Gastrocnemius medialis (tissue), 4 donors: ENCODE data around the gene NFIC. TPM values are rescaled to one million over a fixed set of nuclear protein-coding genes. Genes with fewer than 3 reads are reported as not detected.
A peak's percentile ranks its signal among the peaks of the same experiment; 100 is the strongest.
"Not testable (repeated sequence)": the region's sequence is repeated elsewhere in the genome, so short reads cannot be mapped to it uniquely, and the experiment has no call there.

Source experiments
- ATAC-seq, 2 donors: fragments of 150-250 bp; one replicate each; pipeline ENCODE4 v1.9.1; 2016
- DNase-seq, 2 donors: peaks; one replicate each; pipeline ENCODE4 v3.0.0-alpha.2; 2019
- H3K27ac ChIP-seq, 4 donors: fragments of 200-600 bp; sonication (generic); 1 replicate in 1 of 4; 2 replicates in 3 of 4; pipeline ENCODE4 v1.5.1; 2016 to 2018; ENCODE audit warnings: mild to moderate bottlenecking in 2 of 4, moderate library complexity in 1 of 4
- H3K27me3 ChIP-seq, 3 donors: fragments of 200-600 bp; sonication (generic) in 2 of 3; 1 replicate in 1 of 3; 2 replicates in 2 of 3; pipeline versions ENCODE4 v1.5.1 to v1.6.0; 2016 to 2019; ENCODE audit warnings: mild to moderate bottlenecking in 1 of 3, moderate library complexity in 1 of 3
- H3K36me3 ChIP-seq, 2 donors: fragments of 200-600 bp; sonication (generic) in 1 of 2; one replicate each; pipeline ENCODE4 v1.5.1; 2017 to 2018
- H3K4me1 ChIP-seq, 2 donors: fragments of 200-600 bp; sonication (generic) in 1 of 2; one replicate each; pipeline ENCODE4 v1.5.1; 2016 to 2017; ENCODE audit warnings: mild to moderate bottlenecking in 2 of 2
- H3K4me3 ChIP-seq, 4 donors: fragments of 200-600 bp; sonication (generic) in 3 of 4; 1 replicate in 1 of 4; 2 replicates in 3 of 4; pipeline ENCODE4 v1.5.1; 2016 to 2019; ENCODE audit warnings: mild to moderate bottlenecking in 2 of 4
- H3K9me3 ChIP-seq, 3 donors: fragments of 200-600 bp; sonication (generic) in 2 of 3; 1 replicate in 1 of 3; 2 replicates in 2 of 3; pipeline ENCODE4 v1.5.1; 2016 to 2019
- POLR2A ChIP-seq, 2 donors: fragments of 450-650 bp; IDR thresholded peaks; one replicate each; pipeline ENCODE4 v1.6.1; 2017; ENCODE audit warnings: antibody characterized with exemption in 2 of 2, mild to moderate bottlenecking in 2 of 2, moderate library complexity in 2 of 2
- in situ Hi-C, 4 donors: fragments of 200-750 bp; cut with MboI; loops; one replicate each; pipeline versions ENCODE4 v1.15.0 to v1.8.0; 2017; ENCODE audit warnings: low sequenced_read_pairs in 4 of 4
- intact Hi-C: fragments of 100-400 bp; cut with DNase I; formaldehyde crosslinking; loops from one replicate; pipeline ENCODE4 v1.15.1; 2023; ENCODE audit warnings: low total_unique reads
- total RNA-seq, 4 donors: library from RNA; depleted of rRNA; stranded (reverse); fragments of >200 nt; gene quantifications; one replicate each; pipeline versions ENCODE4 v1.1.0 to v1.2.3, GENCODE V29; 2016
- TF ChIP-seq, protein P1 (sequence below), 5 experiments: fragments of 450-650 bp in 3 of 5; fragments of 200-600 bp in 2 of 5; sonication (generic) in 2 of 5; IDR thresholded peaks in 4 of 5; conservative IDR thresholded peaks in 1 of 5; 1 replicate in 4 of 5; 2 replicates in 1 of 5; pipeline ENCODE4 v1.5.1; 2016 to 2019; ENCODE audit warnings: antibody characterized with exemption in 5 of 5, mild to moderate bottlenecking in 3 of 5, moderate library complexity in 3 of 5

NFIC gene
- total RNA-seq, 4 donors from 2014 or later: 90.2 to 403 (median 348) TPM

DNA sequence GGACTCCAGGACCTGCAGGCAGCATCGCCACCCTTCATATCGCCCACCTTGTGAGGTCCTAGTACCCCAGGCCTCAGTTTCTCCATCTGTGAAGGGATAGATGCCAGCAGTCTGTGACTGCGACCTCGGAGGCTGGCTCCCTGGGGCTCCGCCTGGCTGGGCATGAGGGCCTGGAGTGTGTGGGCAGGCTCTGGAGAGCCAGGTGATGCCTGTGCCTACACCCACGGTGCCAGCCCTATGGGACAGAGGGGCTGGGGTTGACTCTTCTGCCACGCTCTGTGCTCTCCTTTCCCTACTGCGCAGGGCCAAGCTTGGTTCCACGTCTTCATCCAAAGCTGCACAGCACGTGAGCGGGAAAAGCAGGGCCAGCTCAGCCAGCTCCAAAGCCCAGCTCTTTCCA is 26.0 kb upstream of the NFIC start:
- peaks cover 35 to 39% of the 10 kb centered on the region in 2 donors for H3K4me1 ChIP-seq
- H3K9me3 ChIP-seq: no peaks in the 10 kb centered on the region
- no peak overlapping the region for H3K4me3 ChIP-seq
- no peak for ATAC-seq
- TF ChIP-seq, protein P1, sequence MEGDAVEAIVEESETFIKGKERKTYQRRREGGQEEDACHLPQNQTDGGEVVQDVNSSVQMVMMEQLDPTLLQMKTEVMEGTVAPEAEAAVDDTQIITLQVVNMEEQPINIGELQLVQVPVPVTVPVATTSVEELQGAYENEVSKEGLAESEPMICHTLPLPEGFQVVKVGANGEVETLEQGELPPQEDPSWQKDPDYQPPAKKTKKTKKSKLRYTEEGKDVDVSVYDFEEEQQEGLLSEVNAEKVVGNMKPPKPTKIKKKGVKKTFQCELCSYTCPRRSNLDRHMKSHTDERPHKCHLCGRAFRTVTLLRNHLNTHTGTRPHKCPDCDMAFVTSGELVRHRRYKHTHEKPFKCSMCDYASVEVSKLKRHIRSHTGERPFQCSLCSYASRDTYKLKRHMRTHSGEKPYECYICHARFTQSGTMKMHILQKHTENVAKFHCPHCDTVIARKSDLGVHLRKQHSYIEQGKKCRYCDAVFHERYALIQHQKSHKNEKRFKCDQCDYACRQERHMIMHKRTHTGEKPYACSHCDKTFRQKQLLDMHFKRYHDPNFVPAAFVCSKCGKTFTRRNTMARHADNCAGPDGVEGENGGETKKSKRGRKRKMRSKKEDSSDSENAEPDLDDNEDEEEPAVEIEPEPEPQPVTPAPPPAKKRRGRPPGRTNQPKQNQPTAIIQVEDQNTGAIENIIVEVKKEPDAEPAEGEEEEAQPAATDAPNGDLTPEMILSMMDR (IDR thresholded peaks at IDR 0.05 in 4 of 5, conservative IDR thresholded peaks at IDR 0.05 in 1 of 5): no peak
- TF ChIP-seq POLR2A (IDR thresholded peaks at IDR 0.05): no peak
- in situ Hi-C loops (loop anchor here in 1 of 4 donors (5.0 kb wide), 1 partner anchor 92 kb away; no protein-coding TSS in a partner anchor), intact Hi-C loops (no loop called here)
- no peak for DNase-seq
- H3K27me3 ChIP-seq: no peaks in the 10 kb centered on the region
- H3K27ac ChIP-seq: no peak overlapping the region
- no peaks in the 10 kb centered on the region for H3K36me3 ChIP-seq

DNA sequence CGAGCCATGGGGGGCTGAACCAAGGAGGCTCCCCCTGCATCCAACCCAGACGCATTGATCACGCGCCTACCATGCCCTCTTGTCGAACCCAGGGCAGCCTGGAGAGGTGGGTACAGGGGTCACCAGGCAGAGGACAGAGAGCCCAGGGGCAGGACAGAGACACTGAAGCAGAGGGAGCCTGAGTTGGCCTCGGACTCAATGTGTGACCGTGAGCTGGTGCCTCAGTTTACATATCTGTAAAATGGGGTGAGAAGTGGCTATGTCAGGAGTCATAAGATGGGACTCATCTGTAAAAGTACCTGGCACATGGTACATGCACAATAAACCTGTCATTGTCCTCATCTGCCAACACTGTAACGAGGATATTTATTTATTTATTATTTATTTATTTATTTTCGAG is 24.1 kb upstream of the NFIC start:
- H3K4me3 ChIP-seq: no peak overlapping the region
- no peaks in the 10 kb centered on the region for H3K9me3 ChIP-seq
- H3K36me3 ChIP-seq: no peaks in the 10 kb centered on the region
- no peak for ATAC-seq
- TF ChIP-seq, protein P1 (IDR thresholded peaks at IDR 0.05 in 4 of 5, conservative IDR thresholded peaks at IDR 0.05 in 1 of 5): no peak
- TF ChIP-seq POLR2A (IDR thresholded peaks at IDR 0.05): no peak
- DNase-seq: no peak
- intact Hi-C loops (no loop called here), in situ Hi-C loops (loop anchor here in 1 of 4 donors (5.0 kb wide), 1 partner anchor 90 kb away; no protein-coding TSS in a partner anchor)
- no peaks in the 10 kb centered on the region for H3K27me3 ChIP-seq
- H3K27ac ChIP-seq: no peak overlapping the region
- peaks cover 26 to 31% of the 10 kb centered on the region in 2 donors for H3K4me1 ChIP-seq

DNA sequence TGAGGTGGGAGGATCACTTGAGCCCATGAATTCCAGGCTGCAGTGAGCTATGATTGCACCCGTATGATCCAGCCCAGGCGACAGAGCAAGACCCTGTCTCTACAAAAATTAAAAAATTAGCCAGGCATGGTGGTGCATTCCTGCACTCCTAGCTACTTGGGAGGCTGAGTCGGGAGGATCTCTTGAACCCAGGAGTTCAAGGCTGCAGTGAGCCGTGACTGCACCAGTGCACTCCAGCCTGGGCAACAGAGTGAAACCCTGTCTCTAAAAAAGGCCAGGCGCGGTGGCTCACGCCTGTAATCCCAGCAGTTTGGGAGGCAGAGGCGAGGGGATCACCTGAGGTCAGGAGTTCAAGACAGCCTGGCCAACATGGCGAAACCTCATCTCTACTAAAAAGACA is 23.4 kb upstream of the NFIC start:
- Histone ChIP-seq H3K4me1 (peaks cover 20 to 26% of the 10 kb centered on the region in 2 donors), H3K27ac (peak overlapping the region; percentile 66 to 77 (median 72))
- DNase-seq, H3K4me3 ChIP-seq, H3K9me3 ChIP-seq, intact Hi-C loops, H3K27me3 ChIP-seq, H3K36me3 ChIP-seq, ATAC-seq: not testable (repeated sequence)
- in situ Hi-C loops: loop anchor here in 1 of 4 donors (5.0 kb wide), 1 partner anchor 89 kb away; no protein-coding TSS in a partner anchor

DNA sequence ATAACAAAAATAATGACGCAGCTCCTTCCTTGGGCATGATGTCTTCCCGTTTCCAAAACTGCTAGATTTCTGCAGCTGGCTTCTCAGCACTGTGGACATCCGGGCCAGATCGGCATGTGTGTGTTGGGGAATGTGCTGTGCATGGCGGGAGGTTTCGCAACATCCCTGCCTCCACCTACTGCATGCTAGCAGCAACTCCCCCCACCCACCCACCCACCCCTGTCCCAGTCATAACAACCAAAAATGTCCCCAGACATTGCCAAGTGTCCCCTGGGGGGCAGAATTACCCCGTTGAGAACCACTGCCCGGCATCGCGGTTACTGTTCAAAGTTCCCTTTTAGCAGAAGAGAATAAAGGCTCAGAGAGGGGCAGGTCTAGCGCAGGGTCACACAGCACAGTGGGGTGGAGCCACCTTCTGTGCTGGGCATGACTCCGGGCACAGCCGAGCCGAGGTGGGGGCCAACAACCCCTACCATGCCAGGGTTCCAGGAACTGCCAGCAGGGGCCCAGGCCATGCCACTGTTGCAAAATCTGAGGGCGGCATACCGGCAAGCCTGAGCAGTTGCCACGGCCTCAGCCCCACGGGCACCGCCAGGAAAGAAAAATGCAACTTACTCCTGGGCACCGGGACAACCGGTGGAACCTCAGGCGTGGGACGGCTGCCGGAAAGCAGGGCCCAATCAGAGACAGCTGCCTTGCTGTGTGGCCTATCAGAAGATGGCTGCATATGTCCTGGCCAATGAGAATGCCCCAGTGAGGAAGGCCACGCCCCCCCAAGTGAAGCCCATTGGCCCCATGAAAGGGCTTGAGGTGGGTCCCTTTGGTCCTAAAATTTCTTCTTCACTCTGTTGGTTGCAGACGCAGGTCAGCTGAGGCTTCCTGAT is 22.5 kb upstream of the NFIC start:
- Histone ChIP-seq H3K4me3 (peak overlapping the region in 3 of 4 donors; percentile 35 to 39 (median 35)), H3K27me3 (no peaks in the 10 kb centered on the region), H3K27ac (peak overlapping the region; percentile 66 to 77 (median 72)), H3K9me3 (no peaks in the 10 kb centered on the region), H3K4me1 (peaks cover 15 to 23% of the 10 kb centered on the region in 2 donors), H3K36me3 (no peaks in the 10 kb centered on the region)
- TF ChIP-seq, protein P1 (IDR thresholded peaks at IDR 0.05 in 4 of 5, conservative IDR thresholded peaks at IDR 0.05 in 1 of 5): peak in 3 of 5 experiments; percentile 26 to 41 (median 32)
- peak in 1 of 2 donors; percentile 9 for TF ChIP-seq POLR2A (IDR thresholded peaks at IDR 0.05)
- DNase-seq (peak; percentile 74 to 90), ATAC-seq (peak; percentile 82 to 87)
- intact Hi-C loops: no loop called here
- in situ Hi-C loops: loop anchor here in 1 of 4 donors (5.0 kb wide), 1 partner anchor 88 kb away; no protein-coding TSS in a partner anchor
